WI38 (cell line): Measurements from ENCODE around the gene FERD3L.
"Not testable (repeated sequence)": the region's sequence is repeated elsewhere in the genome, so short reads cannot be mapped to it uniquely, and the experiment has no call there.

Source experiments
- H3K4me3 ChIP-seq: 2 replicates; pipeline ENCODE4 v1.5.1; 2011; ENCODE audit warnings: low read depth, mild to moderate bottlenecking, control low read depth, low read length
- TF ChIP-seq, protein P1 (sequence below): IDR thresholded peaks from 2 replicates; pipeline ENCODE4 v1.5.1; 2012; ENCODE audit warnings: low read depth, mild to moderate bottlenecking, control low read depth, low read length

FERD3L gene, protein sequence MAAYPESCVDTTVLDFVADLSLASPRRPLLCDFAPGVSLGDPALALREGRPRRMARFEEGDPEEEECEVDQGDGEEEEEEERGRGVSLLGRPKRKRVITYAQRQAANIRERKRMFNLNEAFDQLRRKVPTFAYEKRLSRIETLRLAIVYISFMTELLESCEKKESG

DNA sequence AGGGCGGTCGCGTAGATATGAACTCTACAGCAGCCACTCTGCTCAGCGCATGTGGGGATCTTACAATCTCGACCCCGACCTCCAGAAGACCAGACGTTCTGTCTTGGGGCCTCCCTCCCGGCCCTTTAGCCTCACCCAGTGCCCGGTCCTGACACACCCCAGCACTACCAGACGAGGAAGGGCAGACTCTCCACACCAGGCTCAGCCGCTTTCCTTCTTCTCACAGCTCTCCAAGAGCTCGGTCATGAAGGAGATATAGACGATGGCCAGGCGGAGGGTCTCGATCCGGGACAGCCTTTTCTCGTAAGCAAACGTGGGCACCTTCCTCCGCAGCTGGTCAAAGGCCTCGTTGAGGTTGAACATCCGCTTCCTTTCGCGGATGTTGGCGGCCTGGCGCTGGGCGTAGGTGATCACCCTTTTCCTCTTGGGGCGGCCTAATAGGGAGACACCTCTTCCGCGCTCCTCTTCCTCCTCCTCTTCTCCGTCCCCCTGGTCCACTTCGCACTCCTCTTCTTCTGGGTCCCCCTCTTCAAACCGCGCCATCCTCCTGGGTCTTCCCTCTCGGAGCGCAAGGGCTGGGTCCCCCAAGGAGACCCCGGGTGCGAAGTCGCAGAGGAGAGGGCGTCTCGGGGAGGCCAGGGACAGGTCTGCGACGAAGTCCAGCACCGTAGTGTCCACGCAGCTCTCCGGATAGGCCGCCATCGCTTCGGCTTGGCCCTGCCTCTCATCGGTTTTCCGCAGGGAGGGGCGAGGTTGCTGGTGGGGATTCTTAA is at the start of gene FERD3L:
TSS of gene FERD3L (minus strand) at position 761 of the 773 bp plus-strand sequence. CDS start at position 702, 59 bp downstream.
- peak within 1 kb of the TSS; percentile 18 for H3K4me3 ChIP-seq
- TF ChIP-seq, protein P1, sequence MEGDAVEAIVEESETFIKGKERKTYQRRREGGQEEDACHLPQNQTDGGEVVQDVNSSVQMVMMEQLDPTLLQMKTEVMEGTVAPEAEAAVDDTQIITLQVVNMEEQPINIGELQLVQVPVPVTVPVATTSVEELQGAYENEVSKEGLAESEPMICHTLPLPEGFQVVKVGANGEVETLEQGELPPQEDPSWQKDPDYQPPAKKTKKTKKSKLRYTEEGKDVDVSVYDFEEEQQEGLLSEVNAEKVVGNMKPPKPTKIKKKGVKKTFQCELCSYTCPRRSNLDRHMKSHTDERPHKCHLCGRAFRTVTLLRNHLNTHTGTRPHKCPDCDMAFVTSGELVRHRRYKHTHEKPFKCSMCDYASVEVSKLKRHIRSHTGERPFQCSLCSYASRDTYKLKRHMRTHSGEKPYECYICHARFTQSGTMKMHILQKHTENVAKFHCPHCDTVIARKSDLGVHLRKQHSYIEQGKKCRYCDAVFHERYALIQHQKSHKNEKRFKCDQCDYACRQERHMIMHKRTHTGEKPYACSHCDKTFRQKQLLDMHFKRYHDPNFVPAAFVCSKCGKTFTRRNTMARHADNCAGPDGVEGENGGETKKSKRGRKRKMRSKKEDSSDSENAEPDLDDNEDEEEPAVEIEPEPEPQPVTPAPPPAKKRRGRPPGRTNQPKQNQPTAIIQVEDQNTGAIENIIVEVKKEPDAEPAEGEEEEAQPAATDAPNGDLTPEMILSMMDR: no peak

DNA sequence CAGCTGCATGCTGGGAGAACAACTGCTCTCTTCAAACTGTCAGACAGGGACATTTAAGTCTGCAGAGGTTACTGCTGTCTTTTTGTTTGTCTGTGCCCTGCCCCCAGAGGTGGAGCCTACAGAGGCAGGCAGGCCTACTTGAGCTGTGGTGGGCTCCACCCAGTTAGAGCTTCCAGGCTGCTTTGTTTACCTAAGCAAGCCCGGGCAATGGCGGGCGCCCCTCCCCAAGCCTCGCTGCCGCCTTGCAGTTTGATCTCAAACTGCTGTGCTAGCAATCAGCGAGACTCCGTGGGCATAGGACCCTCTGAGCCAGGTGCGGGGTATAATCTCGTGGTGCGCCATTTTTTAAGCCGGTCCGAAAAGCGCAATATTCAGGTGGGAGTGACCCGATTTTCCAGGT is 49.2 kb upstream of the FERD3L start:
- not testable (repeated sequence) for H3K4me3 ChIP-seq

DNA sequence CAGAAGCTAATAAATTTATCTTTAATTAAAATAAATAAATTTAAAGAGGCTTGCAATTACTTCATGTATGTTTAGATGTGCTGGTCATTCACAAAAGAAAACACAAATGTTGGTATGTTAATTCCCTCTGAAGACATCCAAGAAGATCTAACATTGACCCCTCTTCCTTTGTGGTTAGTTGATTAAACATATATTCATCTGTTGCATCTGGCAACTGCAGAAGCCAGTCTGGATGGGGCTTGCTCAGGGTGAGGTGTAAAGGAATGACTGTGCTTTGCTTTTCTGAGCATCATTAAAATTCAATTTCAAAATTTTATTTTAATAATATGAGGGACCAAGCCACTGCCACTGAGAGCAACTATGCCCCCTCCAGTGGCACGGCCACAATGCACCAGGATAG is 36.4 kb upstream of the FERD3L start:
- no peak overlapping the region for H3K4me3 ChIP-seq
- TF ChIP-seq, protein P1: no peak

DNA sequence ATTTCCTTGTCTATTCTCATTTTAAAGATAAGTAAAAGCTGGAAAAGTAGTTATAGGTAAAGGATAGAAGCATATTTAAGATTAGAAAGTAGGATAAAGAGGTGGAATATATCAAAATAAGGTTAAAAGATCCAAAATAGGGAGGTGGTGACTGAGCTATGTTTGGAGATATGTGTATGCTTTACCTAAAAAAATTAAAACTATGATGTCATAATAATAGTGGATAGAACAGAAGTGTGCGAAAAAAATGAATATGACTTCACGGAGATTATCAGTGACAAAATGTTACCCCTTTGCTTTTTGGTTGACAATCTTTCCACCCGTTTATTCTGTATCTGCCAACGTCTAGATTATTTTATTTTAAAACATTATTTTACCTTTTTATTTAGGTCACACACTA is 33.4 kb upstream of the FERD3L start:
- no peak overlapping the region for H3K4me3 ChIP-seq
- TF ChIP-seq, protein P1: no peak

DNA sequence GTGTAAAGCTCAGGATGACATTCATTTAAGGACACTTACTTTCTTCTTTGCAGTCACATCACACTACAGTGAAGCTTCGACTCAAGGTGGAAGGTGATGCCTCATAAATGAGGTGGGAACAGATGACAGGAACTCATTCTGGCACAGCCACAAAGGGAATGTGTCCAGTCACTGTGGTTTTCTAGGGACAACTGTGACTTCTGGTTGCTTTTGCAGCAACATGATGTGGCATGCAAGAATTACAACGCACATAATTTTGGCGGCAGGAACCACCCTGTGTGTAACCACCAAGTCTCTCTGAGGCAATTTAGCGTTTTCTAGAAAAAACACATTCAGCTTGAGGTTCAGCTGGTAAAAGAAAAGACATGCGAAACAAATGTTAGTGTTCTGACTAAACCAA is 32.0 kb upstream of the FERD3L start:
- TF ChIP-seq, protein P1: no peak
- H3K4me3 ChIP-seq: no peak overlapping the region

DNA sequence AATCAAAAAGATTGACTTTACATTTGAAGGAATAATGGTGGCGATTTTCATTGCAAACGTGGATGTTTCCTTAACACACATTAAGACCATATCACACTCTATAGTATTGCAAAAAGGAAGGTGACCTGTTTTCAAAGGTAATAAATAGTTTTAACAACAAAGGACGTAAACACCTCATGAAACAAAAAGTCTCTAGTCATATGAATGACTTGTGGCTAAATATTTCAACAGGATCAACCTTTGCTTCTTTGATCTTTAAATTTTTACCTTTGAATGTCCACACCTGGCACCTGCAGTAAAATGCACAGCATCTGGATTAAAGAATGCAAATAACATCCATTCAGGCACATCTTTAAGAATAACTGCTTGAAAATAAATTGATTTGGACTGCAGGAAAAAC is 30.0 kb upstream of the FERD3L start:
- TF ChIP-seq, protein P1: no peak
- no peak overlapping the region for H3K4me3 ChIP-seq

DNA sequence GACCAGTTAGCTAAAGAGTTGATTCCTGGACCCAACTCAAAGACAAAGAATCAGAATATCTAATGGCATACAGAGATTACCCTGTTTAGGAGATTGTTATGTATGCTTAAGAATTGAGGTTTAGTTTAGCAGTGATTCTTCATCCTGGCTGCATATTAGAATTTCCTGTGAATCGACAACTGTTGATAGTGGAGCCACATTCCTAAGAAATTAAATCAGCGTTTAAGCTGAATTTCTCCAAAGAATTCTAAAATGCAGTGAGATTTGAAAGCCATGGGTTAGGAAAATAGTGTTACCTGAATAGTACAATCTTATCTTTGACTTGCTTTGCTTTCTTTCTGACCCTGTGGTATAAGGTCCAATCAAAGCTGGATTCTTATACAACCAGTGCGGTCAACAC is 16.4 kb upstream of the FERD3L start:
- TF ChIP-seq, protein P1: no peak

More for the DNA sequence above, 16.4 kb upstream of the FERD3L start:
- no peak overlapping the region for H3K4me3 ChIP-seq
